GM13976 (cell line): Measurements from ENCODE around the gene ABCC4.

ENCODE experiments used
- DNase-seq: peaks from one replicate; pipeline ENCODE4 v3.0.0; 2012; ENCODE audit warnings: low spot score
- in situ Hi-C: fragments of 300-500 bp; cut with MboI; formaldehyde crosslinking; loops from one replicate; pipeline ENCODE4 v1.12.0; 2022; ENCODE audit warnings: low sequenced_read_pairs, mixed read lengths, inconsistent platforms; ENCODE audit not compliant: unreplicated experiment
- TF ChIP-seq, protein P1 (sequence below): IDR thresholded peaks from 2 replicates; pipeline ENCODE4 v1.5.1; 2012; ENCODE audit warnings: borderline replicate concordance, mild to moderate bottlenecking; ENCODE audit not compliant: insufficient read depth; ENCODE audit errors: extremely low read depth, missing control alignments, control extremely low read depth

ABCC4 gene

DNA sequence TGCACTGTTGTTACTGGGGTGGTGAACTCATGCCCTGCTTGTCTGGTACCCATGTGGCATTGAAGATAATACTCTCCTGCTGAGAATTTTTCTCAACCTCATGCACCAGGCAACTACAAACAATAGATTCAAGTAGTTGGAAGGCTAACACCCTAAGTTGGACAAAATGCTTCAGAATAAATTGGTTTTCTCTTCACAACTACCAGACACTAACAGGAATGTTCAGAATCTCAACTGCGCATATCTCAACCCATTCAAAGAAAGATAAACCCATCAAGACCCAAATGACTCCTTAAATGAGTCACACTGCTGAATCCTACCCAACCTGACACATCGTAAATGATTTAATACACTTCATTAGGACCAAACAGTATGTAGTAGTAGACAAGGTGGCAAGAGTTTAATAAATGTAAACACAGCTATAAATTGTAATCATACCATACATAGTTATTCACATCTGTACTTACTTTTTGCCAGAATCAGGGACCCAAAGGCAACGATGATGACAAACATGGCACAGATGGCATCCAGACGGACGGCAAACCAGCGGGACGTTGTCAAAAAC lies 227.4 kb downstream of the ABCC4 start:
- TF ChIP-seq, protein P1, sequence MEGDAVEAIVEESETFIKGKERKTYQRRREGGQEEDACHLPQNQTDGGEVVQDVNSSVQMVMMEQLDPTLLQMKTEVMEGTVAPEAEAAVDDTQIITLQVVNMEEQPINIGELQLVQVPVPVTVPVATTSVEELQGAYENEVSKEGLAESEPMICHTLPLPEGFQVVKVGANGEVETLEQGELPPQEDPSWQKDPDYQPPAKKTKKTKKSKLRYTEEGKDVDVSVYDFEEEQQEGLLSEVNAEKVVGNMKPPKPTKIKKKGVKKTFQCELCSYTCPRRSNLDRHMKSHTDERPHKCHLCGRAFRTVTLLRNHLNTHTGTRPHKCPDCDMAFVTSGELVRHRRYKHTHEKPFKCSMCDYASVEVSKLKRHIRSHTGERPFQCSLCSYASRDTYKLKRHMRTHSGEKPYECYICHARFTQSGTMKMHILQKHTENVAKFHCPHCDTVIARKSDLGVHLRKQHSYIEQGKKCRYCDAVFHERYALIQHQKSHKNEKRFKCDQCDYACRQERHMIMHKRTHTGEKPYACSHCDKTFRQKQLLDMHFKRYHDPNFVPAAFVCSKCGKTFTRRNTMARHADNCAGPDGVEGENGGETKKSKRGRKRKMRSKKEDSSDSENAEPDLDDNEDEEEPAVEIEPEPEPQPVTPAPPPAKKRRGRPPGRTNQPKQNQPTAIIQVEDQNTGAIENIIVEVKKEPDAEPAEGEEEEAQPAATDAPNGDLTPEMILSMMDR: no peak
- in situ Hi-C loops: no loop called here
- no peak for DNase-seq

DNA sequence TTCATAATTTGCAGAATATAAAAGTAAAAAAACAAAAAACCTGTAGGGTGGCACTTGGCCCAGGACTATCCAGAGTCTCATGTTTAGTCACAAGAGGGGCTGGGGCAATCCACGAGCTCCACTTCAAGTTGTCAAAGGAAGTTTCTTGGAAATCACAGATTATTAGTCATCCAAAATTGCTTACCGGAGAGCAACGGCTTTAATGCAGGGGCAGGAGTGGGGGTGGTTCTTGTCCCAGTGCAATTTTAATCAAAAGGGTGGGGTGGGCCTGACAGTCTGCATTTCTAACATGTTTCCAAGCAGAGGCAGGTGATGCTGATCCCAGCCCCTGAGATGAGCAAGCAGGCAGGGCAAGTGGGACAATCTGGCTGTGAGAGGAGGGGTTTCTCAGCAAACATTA lies 233.9 kb downstream of the ABCC4 start:
- TF ChIP-seq, protein P1: no peak
- in situ Hi-C loops: no loop called here
- DNase-seq: no peak

DNA sequence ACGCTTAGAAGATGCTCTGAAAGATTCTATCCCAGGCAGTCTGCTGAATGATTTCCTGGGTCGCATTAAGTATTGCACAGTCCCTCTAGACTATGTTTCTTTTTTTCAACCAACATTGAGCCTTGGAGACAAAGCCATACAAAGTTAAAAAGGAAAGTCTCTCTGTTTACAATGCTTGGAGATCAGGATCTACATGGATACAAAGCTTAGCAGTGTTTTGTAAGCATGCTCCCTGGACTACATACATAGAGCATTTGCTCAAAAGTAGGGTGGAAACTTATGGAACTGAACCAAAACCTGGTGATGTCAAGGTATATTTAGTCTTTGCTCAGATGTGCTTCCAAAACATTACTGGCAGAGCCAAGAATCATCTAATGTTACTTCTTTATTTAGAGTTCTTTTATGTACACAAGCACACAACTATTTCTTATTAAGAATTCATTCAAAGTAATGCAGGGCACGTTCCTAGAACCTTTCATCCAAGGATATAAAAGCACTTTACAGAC lies 241.2 kb downstream of the ABCC4 start:
- in situ Hi-C loops: no loop called here
- DNase-seq: no peak
- TF ChIP-seq, protein P1: no peak

DNA sequence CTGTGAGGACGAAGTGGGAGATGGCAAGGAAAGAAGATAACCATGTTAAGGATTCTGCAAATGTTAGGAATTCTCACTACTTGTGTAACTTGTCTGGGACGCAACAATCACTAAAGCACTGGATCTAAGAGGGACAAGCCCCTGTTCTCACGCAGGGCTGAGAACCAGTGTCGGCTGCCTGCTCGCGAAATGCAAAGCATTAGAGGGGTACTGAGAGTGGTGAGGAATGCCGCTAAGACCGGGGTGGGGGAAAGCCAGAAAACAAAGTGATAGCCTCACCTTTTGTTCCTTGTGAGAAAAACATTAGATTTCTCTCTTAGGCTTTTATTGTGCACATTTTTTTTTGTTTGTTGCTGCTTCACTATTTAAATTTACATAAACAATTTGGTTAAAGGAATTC lies 241.9 kb downstream of the ABCC4 start:
- TF ChIP-seq, protein P1: no peak
- in situ Hi-C loops: no loop called here
- no peak for DNase-seq

DNA sequence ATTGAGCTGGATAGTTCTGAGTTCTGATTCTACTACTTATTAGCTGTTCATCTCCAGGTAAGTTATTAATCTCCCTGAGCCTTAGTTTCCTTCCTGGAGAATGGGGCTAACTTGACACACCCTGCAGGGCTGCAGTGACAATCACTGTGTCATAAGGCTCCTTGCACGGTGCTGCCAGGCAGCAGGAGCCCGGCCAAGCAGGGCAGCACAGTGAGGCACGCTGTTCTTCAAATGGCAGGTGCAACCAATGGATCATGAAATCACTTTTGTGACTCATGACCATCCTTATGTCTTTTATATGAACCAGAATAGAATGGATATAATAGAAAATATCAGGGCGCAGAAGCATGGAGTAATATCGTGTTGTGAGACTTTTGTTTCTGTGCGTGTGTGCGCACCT lies 242.6 kb downstream of the ABCC4 start:
- in situ Hi-C loops: no loop called here
- DNase-seq: no peak
- TF ChIP-seq, protein P1: no peak

DNA sequence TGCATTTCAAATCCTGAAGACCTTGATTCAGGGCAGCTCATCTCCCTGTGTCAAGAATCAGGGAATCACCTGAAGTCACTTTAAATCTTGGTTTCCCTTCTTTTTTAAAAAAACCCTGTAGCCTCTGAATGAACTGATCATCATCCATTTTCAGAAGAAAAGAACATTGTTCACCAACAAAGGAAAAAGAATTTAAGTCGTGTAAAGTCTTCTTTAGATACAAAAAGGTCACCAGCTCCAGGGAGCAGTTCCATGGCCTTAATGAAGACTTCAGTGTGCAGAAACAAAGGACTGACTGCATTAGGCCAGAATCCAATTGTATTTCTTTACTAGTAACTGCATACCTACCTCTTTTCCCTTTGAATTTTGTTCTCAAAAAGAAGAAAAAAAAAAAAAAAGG lies 245.0 kb downstream of the ABCC4 start:
- TF ChIP-seq, protein P1: no peak
- in situ Hi-C loops: no loop called here
- no peak for DNase-seq
